NCI-H1092 (cell line): Measurements from ENCODE around the gene DDB1.

Experiments
- DNase-seq: peaks from one replicate; lab custom pipeline; 2025; lab: John Stamatoyannopoulos, UW

Gene DDB1

GRCh38 chr11:61294717-61295595, 37.9 kb downstream of the DDB1 start, which contains the start of gene VWCE:
Gene VWCE, minus strand, starts transcription at chr11:61295316. Its CDS starts 279 bp downstream, at chr11:61295037.
- peak; percentile 83 for DNase-seq

- peak; percentile 53 for DNase-seq
Observed at GRCh38 chr11:61293867-61294716, 38.8 kb downstream of the DDB1 start.

DNA sequence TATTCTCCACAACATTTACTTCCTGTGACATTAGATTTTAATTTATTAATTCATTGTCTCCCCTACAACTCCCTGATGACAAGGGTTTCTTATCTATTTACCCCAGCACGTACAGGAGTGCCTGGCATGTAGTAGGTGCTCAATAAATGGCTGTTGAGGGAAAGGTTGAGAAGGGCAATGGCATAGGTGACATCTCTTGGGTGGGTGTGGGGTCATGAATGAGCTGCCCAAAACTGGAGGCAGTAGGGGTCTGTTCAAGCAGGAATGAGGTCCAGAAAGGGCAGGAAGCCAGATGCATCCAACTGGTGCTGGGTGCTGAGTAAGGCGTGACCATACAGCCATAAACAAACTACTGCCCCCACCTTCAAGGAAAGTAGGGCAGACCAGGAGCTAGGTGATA, 40.5 kb downstream of the DDB1 start:
- DNase-seq: no peak

GRCh38 chr11:61290905-61291690, 41.8 kb downstream of the DDB1 start:
- DNase-seq: no peak

DNA sequence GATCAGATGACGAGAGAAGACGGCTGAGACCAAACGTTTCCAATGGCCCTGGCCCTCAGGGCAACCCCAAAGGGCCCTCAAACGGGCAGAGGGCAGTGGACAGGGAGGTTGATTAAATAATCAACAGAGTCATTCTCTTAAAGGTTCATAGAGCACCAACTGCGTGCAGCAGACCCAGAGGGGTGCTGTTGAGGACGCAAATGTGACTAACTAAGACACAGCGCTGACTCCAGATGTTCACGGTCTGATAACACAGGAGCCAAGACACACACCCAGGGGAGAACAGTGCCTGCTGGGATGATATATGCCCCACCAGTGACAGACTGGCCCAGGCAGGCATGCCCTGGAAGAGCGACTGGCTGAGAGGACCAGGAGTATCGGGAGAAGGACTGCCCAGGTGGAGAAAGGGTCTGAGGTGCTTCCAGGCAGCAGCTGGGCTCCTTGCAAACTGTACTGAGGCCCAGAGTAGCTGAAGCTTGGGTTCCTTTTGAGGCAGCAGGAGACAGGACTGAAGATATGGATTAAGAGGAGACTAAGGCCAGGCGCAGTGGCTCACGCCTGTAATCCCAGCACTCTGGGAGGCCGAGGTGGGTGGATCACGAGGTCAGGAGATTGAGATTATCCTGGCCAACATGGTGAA, 45.4 kb downstream of the DDB1 start:
- DNase-seq: no peak

DNA sequence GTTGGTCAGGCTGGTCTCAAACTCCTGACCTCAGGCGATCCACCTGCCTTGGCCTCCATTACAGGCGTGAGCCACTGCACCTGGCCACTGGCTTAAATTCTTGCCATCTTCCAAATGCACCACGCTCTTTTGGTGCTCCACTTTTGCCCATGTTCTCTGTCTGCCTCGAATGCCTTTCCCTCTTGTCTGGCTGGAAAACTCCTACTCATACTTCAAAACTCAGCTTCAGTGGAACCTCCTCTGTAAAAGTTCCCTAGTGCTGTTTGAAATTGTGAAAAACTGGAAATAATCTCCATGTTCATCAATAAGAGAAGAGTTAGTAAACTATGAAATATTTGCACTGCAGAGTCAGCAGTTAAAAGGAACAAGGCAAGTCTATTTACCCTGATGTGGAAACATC, 49.3 kb downstream of the DDB1 start:
- DNase-seq: no peak

DNA sequence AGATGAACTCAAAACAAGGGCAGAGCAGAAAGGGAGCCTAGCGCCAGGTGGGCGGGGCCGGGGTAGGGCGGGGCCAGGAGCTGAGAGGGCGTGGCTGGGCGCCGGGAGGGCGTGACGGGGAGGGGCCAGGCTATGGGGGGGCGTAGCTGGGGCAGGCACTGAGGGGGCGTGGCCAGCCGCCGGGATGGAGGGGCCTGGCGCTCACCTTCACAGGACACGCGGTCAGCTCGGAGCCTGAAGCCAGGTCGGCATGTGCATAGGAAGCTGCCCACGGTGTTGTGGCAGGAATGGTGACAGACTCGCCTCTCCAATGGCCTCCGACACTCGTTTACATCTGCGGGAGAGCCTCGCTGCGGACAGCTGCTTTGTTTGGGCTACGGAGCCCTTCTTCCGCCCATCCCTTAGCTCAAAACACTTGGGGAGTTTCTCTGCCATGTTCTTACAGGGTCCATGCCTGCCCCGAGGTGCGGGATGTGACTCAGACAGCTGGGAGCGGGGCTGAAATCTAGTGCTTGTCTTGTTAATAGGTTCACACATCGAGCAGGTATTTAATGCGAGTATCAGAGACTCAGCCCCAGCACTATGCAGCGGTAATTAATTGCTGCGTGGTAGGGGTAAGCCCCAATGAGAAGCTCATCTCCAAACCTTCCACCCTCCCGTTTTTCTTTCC, 51.2 kb downstream of the DDB1 start:
- DNase-seq: no peak

GRCh38 chr11:61280883-61281580, 51.9 kb downstream of the DDB1 start:
- DNase-seq: no peak

DNA sequence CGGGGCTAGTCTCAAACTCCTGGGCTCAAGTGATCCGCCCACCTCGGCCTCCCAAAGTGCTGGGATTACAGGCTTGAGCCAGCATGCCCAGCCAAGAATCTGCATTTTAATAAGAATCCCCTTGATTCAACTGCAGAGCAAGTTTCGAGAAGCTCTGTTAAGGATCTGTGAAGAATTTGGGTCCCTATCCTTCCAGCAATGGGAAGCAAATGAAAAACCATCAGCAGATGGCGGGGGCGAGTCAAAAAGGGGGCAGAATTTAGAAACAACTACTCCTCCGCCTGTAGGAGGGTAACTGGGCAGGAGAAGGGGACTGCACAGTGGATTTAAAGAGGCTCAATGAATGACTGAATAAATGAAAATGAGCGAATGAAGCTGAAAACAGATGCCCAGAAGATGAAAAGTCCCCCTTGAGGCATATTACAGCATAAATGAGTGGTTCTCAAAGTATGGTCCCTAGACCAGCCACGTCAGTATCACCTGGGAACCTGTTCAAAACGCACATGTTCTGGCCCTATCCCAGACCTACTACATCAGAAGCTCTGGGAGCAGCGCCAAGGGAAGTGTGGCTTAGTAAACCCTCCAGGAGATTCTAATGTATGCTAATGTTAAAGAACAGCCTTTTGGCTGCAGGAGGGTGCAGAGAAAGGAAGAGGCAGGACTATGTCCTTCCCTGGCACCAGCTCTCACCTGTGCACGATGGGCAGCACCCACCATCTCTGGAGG, 52.8 kb downstream of the DDB1 start:
- DNase-seq: no peak

GRCh38 chr11:61278001-61278470, 54.9 kb downstream of the DDB1 start:
- DNase-seq: no peak

- DNase-seq: no peak
Observed at GRCh38 chr11:61277186-61278000, 55.5 kb downstream of the DDB1 start.

DNA sequence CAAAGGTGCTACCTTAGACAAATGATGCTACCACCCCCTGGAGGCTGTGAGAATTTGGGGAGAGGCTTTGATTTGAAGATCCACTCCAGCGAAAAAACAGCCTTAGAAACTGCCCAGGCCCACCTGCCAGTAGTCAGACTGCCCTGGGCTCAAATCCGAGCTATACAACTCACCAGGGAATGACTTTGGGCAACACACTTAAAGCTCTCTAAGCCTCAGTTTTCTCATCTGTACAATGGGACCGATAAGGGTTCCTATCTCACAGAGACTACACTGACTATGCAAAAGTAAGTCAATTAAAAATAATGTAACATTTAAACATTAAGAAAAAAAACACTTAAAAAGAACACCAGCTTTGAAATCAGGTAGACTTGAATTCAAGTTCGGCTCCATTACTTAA, 57.7 kb downstream of the DDB1 start:
- DNase-seq: no peak

DNA sequence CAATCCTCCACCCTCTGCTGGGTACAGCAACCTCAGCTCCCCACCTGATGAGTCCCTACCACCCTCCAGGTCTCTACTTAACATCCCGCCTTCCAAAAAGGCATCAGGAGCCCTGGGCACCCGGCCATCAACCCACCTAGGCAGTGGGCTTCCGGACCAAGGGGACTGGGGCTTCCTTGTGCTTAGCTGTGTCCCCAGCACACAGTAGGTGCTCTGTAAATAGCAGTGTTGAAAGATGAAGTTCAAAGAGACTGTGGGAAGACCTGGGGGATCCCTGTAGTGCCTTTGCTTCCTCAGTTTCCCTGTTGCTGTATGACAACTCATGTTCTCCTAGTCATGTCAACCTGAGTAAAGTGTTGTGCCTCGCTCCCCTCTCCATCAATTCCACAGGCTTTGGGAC, 58.8 kb downstream of the DDB1 start:
- DNase-seq: no peak

DNA sequence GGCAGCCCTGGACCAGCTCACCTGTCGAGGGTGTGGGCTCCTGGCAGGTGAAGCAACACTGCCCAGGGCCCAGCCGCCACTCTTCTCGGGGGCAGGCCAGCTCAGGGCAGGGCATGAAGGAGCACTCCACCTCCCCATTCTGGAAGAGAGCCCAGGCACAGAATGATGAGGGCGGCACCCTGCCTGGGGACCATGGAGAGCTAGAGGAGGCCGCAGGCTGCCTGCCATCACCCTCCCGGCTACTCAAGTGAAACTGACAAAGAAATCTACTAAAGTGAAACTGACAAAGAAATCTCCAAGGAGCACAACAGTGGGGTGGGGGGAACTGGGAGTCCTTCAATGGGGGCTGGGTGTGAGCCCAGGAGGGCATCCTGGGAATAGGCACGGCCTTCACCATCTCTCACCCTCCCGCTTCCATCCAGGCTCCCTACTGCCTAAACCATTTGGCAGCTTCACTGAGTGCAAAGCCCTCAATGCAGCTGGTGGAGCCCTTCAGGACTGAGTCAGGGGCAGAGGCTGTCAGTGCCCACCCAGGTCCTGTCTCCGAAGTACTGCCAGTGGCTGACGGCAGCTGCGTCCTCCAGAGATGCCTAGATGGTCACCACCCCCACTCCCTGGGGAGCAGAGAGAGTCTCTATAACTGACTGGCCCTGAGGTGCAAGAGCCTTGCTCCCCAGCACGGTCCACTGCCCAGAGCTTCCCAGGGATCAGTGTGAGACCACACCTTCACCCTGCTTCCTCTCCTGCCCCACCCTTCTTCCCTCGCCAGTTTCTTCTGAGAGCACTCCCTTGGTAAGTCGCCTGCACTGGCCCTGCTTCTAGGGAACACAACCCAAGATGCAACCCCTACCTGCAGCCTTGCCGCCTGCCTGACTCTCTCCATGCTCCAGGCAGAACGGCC, 59.5 kb downstream of the DDB1 start:
- DNase-seq: peak; percentile 51

DNA sequence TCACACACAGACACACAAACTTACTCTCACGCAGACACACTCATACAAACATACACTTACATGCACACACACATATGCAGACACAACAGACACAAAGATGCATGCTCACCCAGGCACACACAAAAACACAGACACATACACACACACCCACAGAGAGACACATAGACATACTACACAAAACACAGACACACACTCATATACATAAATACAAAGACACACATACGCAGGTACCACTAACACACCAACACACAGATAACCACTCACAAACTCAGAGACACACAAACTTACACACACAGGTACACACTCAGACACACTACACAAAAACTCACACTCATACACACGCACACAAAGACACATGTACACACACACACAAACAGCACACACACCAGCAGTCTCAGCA, 60.2 kb downstream of the DDB1 start:
- no peak for DNase-seq

- no peak for DNase-seq
Observed at GRCh38 chr11:61270354-61271076, 62.4 kb downstream of the DDB1 start.
